HEK293 (cell line): ENCODE results near the gene TMEFF1.

ENCODE experiments used
- CTCF ChIA-PET: fragments of 350-600 bp; formaldehyde crosslinking; extraction: SDS; loops from one replicate; lab custom pipeline; 2021; ENCODE audit warnings: antibody characterized with exemption; lab: Yijun Ruan, JAX
- POLR2A ChIA-PET: fragments of 300-600 bp; formaldehyde crosslinking; extraction: SDS; loops from one replicate; lab custom pipeline; 2020; ENCODE audit warnings: antibody characterized with exemption, inconsistent platforms; lab: Yijun Ruan, JAX
- H3K27ac ChIP-seq: fragments of 200-500 bp; sonication (Bioruptor generic); 2 replicates; pipeline ENCODE4 v1.5.1; 2014; ENCODE audit warnings: low read depth, low read length, control low read depth, inconsistent platforms; ENCODE audit errors: extremely low read depth
- H3K36me3 ChIP-seq, 2 experiments: fragments of 200-500 bp in 1 of 2; sonication (Bioruptor generic) in 1 of 2; 1 replicate in 1 of 2; 2 replicates in 1 of 2; pipeline ENCODE4 v1.5.1; 2014 to 2017; ENCODE audit warnings: inconsistent platforms in 2 of 2, low read length in 2 of 2; ENCODE audit not compliant: control insufficient read depth in 2 of 2, insufficient read depth in 1 of 2
- H3K4me1 ChIP-seq: fragments of 200-500 bp; sonication (Bioruptor generic); 2 replicates; pipeline ENCODE4 v1.5.1; 2014; ENCODE audit warnings: mild to moderate bottlenecking, low read length, inconsistent platforms; ENCODE audit not compliant: control insufficient read depth, insufficient read depth
- H3K4me3 ChIP-seq: 2 replicates; pipeline ENCODE4 v1.5.1; 2011; ENCODE audit warnings: low read depth, mild to moderate bottlenecking, control low read depth, low read length, moderate library complexity
- H3K9me3 ChIP-seq: fragments of 200-500 bp; sonication (Bioruptor generic); 2 replicates; pipeline ENCODE4 v1.5.1; 2014; ENCODE audit warnings: low read depth, low read length, inconsistent platforms; ENCODE audit not compliant: control insufficient read depth, insufficient read depth
- OVOL3 ChIP-seq: fragments of 450-650 bp; formaldehyde crosslinking; IDR thresholded peaks from 2 replicates; pipeline ENCODE4 v1.5.1; 2016; ENCODE audit warnings: missing biosample characterization, missing genetic modification characterization
- SCRT1 ChIP-seq: fragments of 450-650 bp; formaldehyde crosslinking; IDR thresholded peaks from 2 replicates; pipeline ENCODE4 v1.5.1; 2016; ENCODE audit warnings: missing biosample characterization, missing genetic modification characterization, borderline replicate concordance
- ZBTB21 ChIP-seq: fragments of 450-650 bp; formaldehyde crosslinking; IDR thresholded peaks from 2 replicates; pipeline ENCODE4 v1.5.1; 2017; ENCODE audit warnings: missing biosample characterization, missing genetic modification characterization
- ZNF132 ChIP-seq: fragments of 450-650 bp; formaldehyde crosslinking; IDR thresholded peaks from 2 replicates; pipeline ENCODE4 v1.5.1; 2017; ENCODE audit warnings: missing biosample characterization, missing genetic modification characterization, borderline replicate concordance
- ZNF2 ChIP-seq: fragments of 450-650 bp; formaldehyde crosslinking; IDR thresholded peaks from 2 replicates; pipeline ENCODE4 v1.5.1; 2016; ENCODE audit warnings: missing biosample characterization, missing genetic modification characterization
- ZNF391 ChIP-seq: fragments of 450-650 bp; formaldehyde crosslinking; IDR thresholded peaks from 2 replicates; pipeline ENCODE4 v1.5.1; 2016; ENCODE audit warnings: low read depth, missing biosample characterization, missing genetic modification characterization, borderline replicate concordance
- ZNF560 ChIP-seq: fragments of 450-650 bp; formaldehyde crosslinking; IDR thresholded peaks from 2 replicates; pipeline ENCODE4 v1.5.1; 2017; ENCODE audit warnings: missing biosample characterization, missing genetic modification characterization, borderline replicate concordance
- ZNF571 ChIP-seq: fragments of 450-650 bp; formaldehyde crosslinking; IDR thresholded peaks from 2 replicates; pipeline ENCODE4 v1.5.0; 2017; ENCODE audit warnings: missing biosample characterization, missing genetic modification characterization
- ZNF660 ChIP-seq: fragments of 450-650 bp; IDR thresholded peaks from 2 replicates; pipeline ENCODE4 v1.5.1; 2018; ENCODE audit warnings: missing biosample characterization, mild to moderate bottlenecking, missing genetic modification characterization
- TF ChIP-seq, protein P1 (sequence below): fragments of 450-650 bp; formaldehyde crosslinking; conservative IDR thresholded peaks from 2 replicates; pipeline ENCODE4 v1.5.1; 2016; ENCODE audit warnings: low read depth, missing biosample characterization, missing genetic modification characterization
- TF ChIP-seq, protein P2 (sequence below): fragments of 450-650 bp; formaldehyde crosslinking; conservative IDR thresholded peaks from 2 replicates; pipeline ENCODE4 v1.5.1; 2016; ENCODE audit warnings: low read depth, missing biosample characterization, missing genetic modification characterization
- TF ChIP-seq, protein P3 (sequence below): fragments of 450-650 bp; formaldehyde crosslinking; IDR thresholded peaks from 2 replicates; pipeline ENCODE4 v1.5.1; 2016; ENCODE audit warnings: missing biosample characterization, missing genetic modification characterization
- TF ChIP-seq, protein P4 (sequence below): fragments of 450-650 bp; formaldehyde crosslinking; IDR thresholded peaks from 2 replicates; pipeline ENCODE4 v1.5.1; 2017; ENCODE audit warnings: missing biosample characterization, missing genetic modification characterization
- TF ChIP-seq, protein P5 (sequence below): IDR thresholded peaks from 2 replicates; pipeline ENCODE4 v1.6.1; 2011; ENCODE audit warnings: mild to moderate bottlenecking, low read depth, low read length, borderline replicate concordance
- TF ChIP-seq, protein P6 (sequence below): fragments of 450-650 bp; formaldehyde crosslinking; IDR thresholded peaks from 2 replicates; pipeline ENCODE4 v1.5.1; 2017; ENCODE audit warnings: missing biosample characterization, missing genetic modification characterization

The TMEFF1 gene

DNA sequence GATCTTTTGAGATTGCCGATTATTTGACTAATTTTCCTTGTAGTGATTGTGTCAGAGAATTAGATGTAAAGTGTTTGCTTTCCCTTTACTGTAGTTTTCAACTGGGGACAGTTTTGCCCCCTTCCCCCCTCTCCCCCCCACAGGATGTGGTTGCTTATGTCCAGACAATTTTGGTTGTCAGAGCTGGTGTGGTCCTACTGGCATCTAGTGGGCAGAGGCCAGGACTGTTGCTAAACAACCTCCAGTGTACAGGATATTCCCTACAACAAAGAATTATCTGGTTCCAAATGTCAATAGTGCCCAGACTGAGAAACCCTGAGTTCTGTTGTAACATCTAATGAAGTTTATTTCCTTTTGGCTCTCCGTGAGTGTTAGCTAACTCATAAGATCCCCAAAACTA lies 20.0 kb downstream of the TMEFF1 start:
- no peaks in the 10 kb centered on the region for H3K36me3 ChIP-seq
- TF ChIP-seq ZNF571 (tag by site-specific recombination) = no peak
- no peak for TF ChIP-seq ZNF2 (tag by site-specific recombination)
- TF ChIP-seq OVOL3 (tag by site-specific recombination) = no peak
- no peak for TF ChIP-seq ZNF660 (tag by site-specific recombination)
- TF ChIP-seq ZNF560 = no peak
- TF ChIP-seq, protein P1, sequence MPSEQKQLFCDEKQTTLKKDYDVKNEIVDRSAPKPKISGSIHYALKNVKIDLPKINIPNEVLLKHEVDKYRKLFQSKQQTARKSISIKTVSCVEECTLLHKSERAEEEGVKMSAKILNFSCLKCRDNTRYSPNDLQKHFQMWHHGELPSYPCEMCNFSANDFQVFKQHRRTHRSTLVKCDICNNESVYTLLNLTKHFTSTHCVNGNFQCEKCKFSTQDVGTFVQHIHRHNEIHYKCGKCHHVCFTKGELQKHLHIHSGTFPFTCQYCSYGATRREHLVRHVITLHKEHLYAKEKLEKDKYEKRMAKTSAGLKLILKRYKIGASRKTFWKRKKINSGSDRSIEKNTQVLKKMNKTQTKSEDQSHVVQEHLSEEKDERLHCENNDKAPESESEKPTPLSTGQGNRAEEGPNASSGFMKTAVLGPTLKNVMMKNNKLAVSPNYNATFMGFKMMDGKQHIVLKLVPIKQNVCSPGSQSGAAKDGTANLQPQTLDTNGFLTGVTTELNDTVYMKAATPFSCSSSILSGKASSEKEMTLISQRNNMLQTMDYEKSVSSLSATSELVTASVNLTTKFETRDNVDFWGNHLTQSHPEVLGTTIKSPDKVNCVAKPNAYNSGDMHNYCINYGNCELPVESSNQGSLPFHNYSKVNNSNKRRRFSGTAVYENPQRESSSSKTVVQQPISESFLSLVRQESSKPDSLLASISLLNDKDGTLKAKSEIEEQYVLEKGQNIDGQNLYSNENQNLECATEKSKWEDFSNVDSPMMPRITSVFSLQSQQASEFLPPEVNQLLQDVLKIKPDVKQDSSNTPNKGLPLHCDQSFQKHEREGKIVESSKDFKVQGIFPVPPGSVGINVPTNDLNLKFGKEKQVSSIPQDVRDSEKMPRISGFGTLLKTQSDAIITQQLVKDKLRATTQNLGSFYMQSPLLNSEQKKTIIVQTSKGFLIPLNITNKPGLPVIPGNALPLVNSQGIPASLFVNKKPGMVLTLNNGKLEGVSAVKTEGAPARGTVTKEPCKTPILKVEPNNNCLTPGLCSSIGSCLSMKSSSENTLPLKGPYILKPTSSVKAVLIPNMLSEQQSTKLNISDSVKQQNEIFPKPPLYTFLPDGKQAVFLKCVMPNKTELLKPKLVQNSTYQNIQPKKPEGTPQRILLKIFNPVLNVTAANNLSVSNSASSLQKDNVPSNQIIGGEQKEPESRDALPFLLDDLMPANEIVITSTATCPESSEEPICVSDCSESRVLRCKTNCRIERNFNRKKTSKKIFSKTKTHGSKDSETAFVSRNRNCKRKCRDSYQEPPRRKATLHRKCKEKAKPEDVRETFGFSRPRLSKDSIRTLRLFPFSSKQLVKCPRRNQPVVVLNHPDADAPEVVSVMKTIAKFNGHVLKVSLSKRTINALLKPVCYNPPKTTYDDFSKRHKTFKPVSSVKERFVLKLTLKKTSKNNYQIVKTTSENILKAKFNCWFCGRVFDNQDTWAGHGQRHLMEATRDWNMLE (tag by site-specific recombination) = no peak
- TF ChIP-seq SCRT1 (tag by site-specific recombination) = no peak
- TF ChIP-seq, protein P2, sequence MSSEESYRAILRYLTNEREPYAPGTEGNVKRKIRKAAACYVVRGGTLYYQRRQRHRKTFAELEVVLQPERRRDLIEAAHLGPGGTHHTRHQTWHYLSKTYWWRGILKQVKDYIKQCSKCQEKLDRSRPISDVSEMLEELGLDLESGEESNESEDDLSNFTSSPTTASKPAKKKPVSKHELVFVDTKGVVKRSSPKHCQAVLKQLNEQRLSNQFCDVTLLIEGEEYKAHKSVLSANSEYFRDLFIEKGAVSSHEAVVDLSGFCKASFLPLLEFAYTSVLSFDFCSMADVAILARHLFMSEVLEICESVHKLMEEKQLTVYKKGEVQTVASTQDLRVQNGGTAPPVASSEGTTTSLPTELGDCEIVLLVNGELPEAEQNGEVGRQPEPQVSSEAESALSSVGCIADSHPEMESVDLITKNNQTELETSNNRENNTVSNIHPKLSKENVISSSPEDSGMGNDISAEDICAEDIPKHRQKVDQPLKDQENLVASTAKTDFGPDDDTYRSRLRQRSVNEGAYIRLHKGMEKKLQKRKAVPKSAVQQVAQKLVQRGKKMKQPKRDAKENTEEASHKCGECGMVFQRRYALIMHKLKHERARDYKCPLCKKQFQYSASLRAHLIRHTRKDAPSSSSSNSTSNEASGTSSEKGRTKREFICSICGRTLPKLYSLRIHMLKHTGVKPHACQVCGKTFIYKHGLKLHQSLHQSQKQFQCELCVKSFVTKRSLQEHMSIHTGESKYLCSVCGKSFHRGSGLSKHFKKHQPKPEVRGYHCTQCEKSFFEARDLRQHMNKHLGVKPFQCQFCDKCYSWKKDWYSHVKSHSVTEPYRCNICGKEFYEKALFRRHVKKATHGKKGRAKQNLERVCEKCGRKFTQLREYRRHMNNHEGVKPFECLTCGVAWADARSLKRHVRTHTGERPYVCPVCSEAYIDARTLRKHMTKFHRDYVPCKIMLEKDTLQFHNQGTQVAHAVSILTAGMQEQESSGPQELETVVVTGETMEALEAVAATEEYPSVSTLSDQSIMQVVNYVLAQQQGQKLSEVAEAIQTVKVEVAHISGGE (tag by site-specific recombination) = no peak
- TF ChIP-seq, protein P3, sequence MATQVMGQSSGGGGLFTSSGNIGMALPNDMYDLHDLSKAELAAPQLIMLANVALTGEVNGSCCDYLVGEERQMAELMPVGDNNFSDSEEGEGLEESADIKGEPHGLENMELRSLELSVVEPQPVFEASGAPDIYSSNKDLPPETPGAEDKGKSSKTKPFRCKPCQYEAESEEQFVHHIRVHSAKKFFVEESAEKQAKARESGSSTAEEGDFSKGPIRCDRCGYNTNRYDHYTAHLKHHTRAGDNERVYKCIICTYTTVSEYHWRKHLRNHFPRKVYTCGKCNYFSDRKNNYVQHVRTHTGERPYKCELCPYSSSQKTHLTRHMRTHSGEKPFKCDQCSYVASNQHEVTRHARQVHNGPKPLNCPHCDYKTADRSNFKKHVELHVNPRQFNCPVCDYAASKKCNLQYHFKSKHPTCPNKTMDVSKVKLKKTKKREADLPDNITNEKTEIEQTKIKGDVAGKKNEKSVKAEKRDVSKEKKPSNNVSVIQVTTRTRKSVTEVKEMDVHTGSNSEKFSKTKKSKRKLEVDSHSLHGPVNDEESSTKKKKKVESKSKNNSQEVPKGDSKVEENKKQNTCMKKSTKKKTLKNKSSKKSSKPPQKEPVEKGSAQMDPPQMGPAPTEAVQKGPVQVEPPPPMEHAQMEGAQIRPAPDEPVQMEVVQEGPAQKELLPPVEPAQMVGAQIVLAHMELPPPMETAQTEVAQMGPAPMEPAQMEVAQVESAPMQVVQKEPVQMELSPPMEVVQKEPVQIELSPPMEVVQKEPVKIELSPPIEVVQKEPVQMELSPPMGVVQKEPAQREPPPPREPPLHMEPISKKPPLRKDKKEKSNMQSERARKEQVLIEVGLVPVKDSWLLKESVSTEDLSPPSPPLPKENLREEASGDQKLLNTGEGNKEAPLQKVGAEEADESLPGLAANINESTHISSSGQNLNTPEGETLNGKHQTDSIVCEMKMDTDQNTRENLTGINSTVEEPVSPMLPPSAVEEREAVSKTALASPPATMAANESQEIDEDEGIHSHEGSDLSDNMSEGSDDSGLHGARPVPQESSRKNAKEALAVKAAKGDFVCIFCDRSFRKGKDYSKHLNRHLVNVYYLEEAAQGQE (tag by site-specific recombination) = no peak
- TF ChIP-seq, protein P4, sequence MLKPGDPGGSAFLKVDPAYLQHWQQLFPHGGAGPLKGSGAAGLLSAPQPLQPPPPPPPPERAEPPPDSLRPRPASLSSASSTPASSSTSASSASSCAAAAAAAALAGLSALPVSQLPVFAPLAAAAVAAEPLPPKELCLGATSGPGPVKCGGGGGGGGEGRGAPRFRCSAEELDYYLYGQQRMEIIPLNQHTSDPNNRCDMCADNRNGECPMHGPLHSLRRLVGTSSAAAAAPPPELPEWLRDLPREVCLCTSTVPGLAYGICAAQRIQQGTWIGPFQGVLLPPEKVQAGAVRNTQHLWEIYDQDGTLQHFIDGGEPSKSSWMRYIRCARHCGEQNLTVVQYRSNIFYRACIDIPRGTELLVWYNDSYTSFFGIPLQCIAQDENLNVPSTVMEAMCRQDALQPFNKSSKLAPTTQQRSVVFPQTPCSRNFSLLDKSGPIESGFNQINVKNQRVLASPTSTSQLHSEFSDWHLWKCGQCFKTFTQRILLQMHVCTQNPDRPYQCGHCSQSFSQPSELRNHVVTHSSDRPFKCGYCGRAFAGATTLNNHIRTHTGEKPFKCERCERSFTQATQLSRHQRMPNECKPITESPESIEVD (tag by site-specific recombination) = no peak
- TF ChIP-seq, protein P5, sequence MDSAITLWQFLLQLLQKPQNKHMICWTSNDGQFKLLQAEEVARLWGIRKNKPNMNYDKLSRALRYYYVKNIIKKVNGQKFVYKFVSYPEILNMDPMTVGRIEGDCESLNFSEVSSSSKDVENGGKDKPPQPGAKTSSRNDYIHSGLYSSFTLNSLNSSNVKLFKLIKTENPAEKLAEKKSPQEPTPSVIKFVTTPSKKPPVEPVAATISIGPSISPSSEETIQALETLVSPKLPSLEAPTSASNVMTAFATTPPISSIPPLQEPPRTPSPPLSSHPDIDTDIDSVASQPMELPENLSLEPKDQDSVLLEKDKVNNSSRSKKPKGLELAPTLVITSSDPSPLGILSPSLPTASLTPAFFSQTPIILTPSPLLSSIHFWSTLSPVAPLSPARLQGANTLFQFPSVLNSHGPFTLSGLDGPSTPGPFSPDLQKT = no peak
- no peak for TF ChIP-seq ZNF391
- TF ChIP-seq, protein P6, sequence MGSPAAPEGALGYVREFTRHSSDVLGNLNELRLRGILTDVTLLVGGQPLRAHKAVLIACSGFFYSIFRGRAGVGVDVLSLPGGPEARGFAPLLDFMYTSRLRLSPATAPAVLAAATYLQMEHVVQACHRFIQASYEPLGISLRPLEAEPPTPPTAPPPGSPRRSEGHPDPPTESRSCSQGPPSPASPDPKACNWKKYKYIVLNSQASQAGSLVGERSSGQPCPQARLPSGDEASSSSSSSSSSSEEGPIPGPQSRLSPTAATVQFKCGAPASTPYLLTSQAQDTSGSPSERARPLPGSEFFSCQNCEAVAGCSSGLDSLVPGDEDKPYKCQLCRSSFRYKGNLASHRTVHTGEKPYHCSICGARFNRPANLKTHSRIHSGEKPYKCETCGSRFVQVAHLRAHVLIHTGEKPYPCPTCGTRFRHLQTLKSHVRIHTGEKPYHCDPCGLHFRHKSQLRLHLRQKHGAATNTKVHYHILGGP (tag by site-specific recombination) = no peak
- TF ChIP-seq ZNF132 (tag by site-specific recombination) = no peak
- TF ChIP-seq ZBTB21 = no peak
- H3K4me3 ChIP-seq = no peak overlapping the region
- POLR2A ChIA-PET = interaction anchor here (0.6 kb wide), 2 partner anchors 42 to 615 kb away, joined by 3 to 9 read pairs; no protein-coding TSS in a partner anchor
- H3K9me3 ChIP-seq = no peaks in the 10 kb centered on the region
- CTCF ChIA-PET = interaction anchor here (0.5 kb wide), 1 partner anchor 20 kb away, joined by 3 read pairs; no protein-coding TSS in a partner anchor
- H3K4me1 ChIP-seq = no peaks in the 10 kb centered on the region
- no peak overlapping the region for H3K27ac ChIP-seq
